Cardiac muscle cell (in vitro differentiated cells and primary cell): ENCODE data around the gene NFIC. TPM values are rescaled to one million over a fixed set of nuclear protein-coding genes. Genes with fewer than 3 reads are reported as not detected.

Source experiments
- DNase-seq, 2 donors: peaks; one replicate each; pipeline versions ENCODE4 v3.0.0 to v3.0.0-alpha.2; 2010 to 2017; ENCODE audit warnings: low read depth in 1 of 2, low spot score in 1 of 2
- H3K27ac ChIP-seq: fragments of 200-600 bp; sonication (generic); 2 replicates; pipeline ENCODE4 v1.5.1; 2016
- H3K27me3 ChIP-seq: fragments of 200-600 bp; sonication (generic); 2 replicates; pipeline ENCODE4 v1.6.0; 2016; ENCODE audit warnings: control low read depth
- H3K36me3 ChIP-seq: fragments of 200-600 bp; sonication (generic); 2 replicates; pipeline ENCODE4 v1.5.1; 2016; ENCODE audit warnings: control low read depth
- H3K4me1 ChIP-seq: fragments of 200-600 bp; sonication (generic); 2 replicates; pipeline ENCODE4 v1.8.1; 2017; ENCODE audit warnings: low read depth, mild to moderate bottlenecking, mixed run types
- H3K4me3 ChIP-seq: fragments of 200-600 bp; sonication (generic); 2 replicates; pipeline ENCODE4 v1.5.1; 2016; ENCODE audit warnings: mild to moderate bottlenecking
- H3K9me3 ChIP-seq: fragments of 200-600 bp; sonication (generic); 2 replicates; pipeline ENCODE4 v1.5.1; 2017; ENCODE audit warnings: low read depth, mild to moderate bottlenecking, control low read depth
- CTCF ChIP-seq: IDR thresholded peaks from 2 replicates; pipeline ENCODE4 v1.5.1; 2012; ENCODE audit warnings: low read depth, mild to moderate bottlenecking, low read length
- polyA plus RNA-seq: library from polyadenylated mRNA; unstranded; fragments of >200 nt; fragmentation: Nextera tagmentation; extraction: Ambion mirVana; gene quantifications from 2 replicates; pipeline ENCODE4 v1.2.1, GENCODE V29; 2016
- total RNA-seq: library from RNA; depleted of rRNA; stranded (reverse); fragments of >200 nt; gene quantifications from 2 replicates; pipeline ENCODE4 v1.2.3, GENCODE V29; 2016

NFIC gene
- total and polyA plus RNA-seq, 2 experiments from 2014 or later = 32.7 to 46.1 TPM

GRCh38 chr19:3468211-3468610 lies 101.8 kb downstream of the NFIC start:
- no peak overlapping the region for H3K4me3 ChIP-seq
- H3K27me3 ChIP-seq = peaks cover 16% of the 10 kb centered on the region
- no peak for TF ChIP-seq CTCF

GRCh38 chr19:3469638-3470499 lies 103.5 kb downstream of the NFIC start:
- Histone ChIP-seq H3K36me3 (no peaks in the 10 kb centered on the region), H3K9me3 (no peaks in the 10 kb centered on the region), H3K27ac (no peak overlapping the region), H3K4me1 (no peaks in the 10 kb centered on the region), H3K4me3 (no peak overlapping the region), H3K27me3 (no peaks in the 10 kb centered on the region)
- no peak for DNase-seq
- peak; percentile 20 for TF ChIP-seq CTCF

More at GRCh38 chr19:3468211-3468610, 101.8 kb downstream of the NFIC start:
- Histone ChIP-seq H3K27ac (no peak overlapping the region), H3K36me3 (no peaks in the 10 kb centered on the region), H3K4me1 (peaks cover 10% of the 10 kb centered on the region), H3K9me3 (no peaks in the 10 kb centered on the region)
- no peak for DNase-seq

GRCh38 chr19:3470500-3471128 lies 104.2 kb downstream of the NFIC start:
- Histone ChIP-seq H3K4me3 (no peak overlapping the region), H3K36me3 (no peaks in the 10 kb centered on the region), H3K27me3 (no peaks in the 10 kb centered on the region), H3K4me1 (no peaks in the 10 kb centered on the region), H3K27ac (no peak overlapping the region), H3K9me3 (no peaks in the 10 kb centered on the region)
- DNase-seq = peak in 1 of 2 donors; percentile 25
- no peak for TF ChIP-seq CTCF

- no peaks in the 10 kb centered on the region for H3K36me3 ChIP-seq
- no peak overlapping the region for H3K27ac ChIP-seq
Observed at GRCh38 chr19:3471954-3472655, 105.7 kb downstream of the NFIC start.

More at GRCh38 chr19:3471954-3472655, 105.7 kb downstream of the NFIC start:
- Histone ChIP-seq H3K4me1 (no peaks in the 10 kb centered on the region), H3K4me3 (no peak overlapping the region), H3K9me3 (no peaks in the 10 kb centered on the region), H3K27me3 (no peaks in the 10 kb centered on the region)
- TF ChIP-seq CTCF = peak; percentile 88
- peak; percentile 28 to 53 for DNase-seq
